Measurements from ENCODE around the gene FGGY.
"Not testable (repeated sequence)": the region's sequence is repeated elsewhere in the genome, so short reads cannot be mapped to it uniquely, and the experiment has no call there.

FGGY gene

DNA sequence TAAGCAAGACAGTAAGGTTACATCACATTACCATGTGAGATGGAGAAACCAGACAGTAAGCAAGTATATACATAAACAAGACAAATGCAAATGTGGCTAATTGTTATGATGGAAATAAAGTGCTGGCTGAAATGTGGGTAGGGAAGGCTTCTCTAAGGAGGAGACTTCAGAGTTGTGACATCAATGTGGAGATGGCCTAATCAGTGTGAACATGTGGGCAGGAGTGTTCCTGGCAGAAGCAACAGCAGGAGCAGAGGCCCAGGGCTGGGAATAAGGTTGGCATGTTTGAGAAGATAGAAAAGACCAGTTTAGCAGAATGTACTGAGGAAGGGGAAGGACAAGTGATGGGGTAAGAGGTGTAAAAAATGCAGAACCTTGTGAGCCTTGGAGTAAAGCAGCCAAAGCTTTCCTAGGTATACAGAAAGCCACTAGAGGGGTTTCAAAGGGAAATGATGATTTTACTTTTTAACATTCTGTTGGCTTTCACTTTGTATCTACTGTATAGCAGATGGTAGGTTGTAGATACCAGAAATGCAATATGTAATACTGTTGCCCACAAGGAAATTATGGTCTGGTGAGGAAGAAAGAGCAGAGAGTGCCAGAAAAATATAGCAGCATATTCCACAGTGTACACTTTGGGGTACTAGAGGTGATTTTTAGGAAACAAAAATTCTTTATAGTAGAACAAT is 197.4 kb downstream of the FGGY start:
- no peak for DNase-seq

DNA sequence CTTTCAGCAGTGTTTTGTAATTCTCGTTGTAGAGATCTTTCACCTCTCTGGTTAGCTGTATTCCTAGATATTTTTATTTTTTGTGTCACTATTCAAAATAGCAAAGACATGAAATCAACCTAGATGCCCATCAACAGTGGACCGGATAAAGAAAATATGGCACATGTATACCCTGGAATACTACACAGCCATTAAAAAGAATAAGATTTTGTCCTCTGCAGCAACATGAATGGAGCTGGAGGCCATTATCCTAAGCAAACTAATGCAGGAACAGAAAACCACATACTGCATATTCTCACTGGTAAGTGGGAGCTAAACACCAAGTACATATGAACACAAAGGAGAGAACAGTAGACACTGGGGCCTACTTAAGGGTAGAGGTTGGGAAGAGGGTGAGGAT is 199.3 kb downstream of the FGGY start:
- not testable (repeated sequence) for DNase-seq

DNA sequence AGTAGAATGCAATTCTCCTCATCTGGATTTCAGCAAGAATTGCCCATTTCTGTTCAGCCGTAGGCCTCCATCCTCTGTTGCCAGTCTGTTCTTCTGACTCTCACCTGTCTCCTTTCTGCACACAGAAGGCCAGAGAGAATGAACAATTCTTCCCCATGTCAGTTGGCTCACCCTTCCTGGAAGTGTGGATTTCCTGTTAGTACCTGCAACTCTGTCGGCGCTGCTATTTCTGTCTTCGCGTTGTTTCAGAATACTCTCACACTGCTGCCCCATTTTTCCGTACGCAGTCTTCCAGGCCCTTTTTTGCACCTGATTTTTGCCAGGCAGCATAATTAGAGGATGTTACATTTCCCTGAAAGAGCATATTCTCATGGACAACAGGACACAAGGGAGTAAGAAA is 200.7 kb downstream of the FGGY start:
- peak in 1 of 2 experiments; percentile 33 for DNase-seq

DNA sequence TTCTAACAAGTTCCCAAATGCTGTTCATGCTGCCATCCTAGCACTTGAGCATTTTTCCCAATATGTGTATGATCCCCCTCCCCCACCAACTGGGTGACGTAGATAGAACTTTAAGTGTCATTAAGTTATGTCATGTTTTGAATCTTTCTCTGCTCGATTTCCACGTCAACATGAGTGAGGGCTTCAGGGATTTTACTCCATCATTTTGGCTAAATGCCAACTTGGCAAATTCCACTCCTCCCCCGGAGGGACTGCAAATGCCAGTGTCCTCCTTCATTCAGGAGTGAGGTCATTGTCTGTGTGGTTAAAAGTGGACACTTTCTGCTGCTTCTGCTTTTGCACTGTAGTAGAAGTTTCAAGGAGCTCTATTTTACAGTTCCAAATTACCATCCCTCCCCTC is 201.7 kb downstream of the FGGY start:
- DNase-seq = peak in 1 of 2 experiments; percentile 60

DNA sequence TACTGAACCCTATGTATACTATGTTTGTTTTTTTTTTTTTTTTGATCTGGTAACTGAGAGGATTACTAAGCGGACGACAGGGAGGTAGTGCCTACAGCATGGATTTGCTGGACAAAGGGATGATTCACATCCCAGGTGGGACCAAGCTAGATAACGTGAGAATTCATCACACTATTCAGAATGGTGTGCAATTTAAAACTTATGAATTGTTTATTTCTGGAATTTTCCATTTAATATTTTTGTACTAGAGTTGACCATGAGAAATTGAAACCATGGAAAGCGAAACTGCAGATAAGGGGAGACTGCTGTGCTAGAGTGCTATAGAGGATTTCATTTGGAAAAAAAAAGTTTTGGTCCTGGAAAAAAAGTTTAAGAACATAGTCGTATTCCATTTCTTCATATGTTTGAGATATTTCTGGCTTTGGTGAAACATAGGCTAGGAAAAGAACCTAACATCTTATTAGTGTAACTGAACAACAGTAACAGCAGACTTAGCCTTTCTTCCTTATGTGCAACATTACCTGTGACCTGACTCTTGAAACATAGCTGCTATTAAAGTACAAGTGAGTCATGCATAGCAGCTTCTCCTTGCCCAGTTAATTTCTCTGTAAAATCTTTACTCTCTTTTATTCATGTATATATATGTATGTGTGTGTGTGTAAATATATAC is 202.5 kb downstream of the FGGY start:
- DNase-seq = no peak

DNA sequence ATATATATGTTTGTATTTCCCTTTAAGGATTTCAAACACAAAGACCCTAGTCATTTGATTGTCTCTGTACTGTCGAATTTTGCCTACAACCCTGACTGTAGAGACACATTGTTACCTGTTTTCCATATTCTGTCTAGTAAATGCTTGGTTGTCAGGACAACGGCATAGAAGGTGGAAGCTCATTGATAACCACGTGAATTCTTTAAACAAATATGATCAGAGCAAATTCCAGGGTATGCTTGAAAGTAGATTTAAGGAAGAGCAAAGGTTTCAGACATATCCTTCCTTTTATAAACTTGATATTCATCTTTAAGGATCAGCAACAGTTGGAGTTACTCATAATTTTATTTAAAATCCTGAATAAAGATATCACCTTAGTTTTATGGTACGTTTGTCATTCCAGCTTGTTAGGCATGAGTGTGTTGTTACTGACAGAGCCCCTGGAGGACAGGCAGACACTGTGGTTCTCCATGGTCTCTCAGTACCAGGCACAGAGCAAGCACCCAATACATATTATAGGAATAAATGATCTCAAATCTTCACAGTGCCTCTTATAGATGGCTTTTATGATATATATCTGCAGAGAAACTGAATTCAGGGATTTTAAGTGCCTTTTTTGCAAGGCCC is 203.2 kb downstream of the FGGY start:
- no peak for DNase-seq

DNA sequence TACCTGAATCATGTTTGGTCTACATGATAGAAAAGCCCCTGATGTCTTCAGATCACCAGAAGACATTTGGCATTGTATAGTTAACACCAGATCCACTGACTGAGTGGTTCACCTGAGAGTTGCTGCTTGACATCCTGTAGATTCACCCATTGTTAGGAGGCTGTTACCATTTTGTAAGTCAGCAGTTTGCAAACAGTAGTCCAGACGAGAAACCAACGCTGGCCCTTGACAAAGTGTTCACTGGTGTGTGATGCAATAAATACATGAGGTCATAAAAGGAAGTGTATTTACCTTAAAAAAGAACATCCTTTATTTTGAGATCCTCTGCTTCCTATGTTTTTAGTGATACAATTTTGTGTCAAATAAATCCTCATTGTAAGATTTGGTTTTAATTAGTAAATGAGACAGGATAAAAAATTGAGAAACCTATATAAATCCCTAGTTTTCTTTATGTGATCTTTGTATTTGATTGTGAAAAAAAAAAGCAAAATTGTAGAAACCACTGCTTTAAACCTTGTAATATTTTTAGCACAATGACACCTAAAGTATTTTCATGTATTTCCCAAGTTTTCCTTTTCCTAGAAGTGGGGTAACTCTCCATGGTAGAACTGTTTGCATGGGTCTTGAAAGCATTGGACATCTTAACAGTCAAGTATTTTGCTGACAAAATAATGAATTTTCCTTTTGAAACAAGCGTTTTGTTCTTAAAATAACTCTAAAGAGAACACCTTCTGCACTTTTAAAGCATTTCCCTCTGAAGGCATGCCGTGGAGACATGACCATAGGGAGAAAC is 204.3 kb downstream of the FGGY start:
- DNase-seq = no peak

DNA sequence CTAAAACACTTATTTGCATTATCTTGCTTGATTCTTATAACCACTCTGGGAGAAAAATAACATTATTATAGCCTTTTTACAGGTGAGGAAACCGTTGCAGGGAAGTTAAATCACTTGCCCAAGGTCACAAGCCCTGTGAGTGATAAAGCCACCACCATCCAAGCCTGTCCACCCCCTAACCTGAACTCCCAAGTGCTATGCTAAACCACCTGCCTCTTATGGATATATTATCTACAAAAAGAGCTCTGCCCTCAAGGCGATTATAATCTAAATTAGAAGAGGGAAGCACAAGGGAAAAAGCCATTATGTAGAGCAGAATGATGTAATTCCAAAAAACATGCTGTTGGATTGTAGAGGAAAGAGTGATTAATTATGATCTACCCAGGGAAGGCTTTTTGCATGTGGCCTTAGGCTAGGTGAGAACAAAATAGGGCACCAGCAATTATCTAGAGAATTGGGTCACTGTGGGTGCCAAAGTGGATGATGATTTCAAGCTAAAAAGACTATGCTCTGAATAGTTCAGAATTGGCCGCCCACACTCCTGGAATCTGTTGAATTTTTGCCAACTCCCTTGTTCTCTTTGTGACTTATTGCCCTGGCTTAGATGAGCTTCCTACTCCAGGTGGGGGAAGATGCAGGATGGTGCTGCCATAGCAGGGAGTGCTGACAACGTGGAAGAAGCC is 205.3 kb downstream of the FGGY start:
- DNase-seq = no peak

DNA sequence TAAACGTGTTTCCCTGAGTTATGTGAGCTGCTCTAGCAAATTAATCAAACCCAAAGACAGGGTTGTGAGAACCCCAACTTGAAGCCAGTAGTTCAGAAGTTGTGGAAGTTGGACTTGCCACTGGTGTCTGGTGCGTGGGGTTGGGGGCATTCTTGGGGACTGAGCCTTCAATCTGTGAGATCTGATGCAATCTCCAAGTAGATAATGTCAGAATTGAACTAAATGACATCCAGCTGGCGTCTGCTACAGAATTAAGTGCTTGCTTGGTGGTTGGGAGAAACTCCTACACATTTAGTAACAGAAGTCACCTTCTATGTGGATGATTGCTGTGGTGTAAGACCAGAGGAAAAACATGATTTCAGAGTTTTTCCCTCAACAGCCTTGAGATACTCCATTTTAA is 207.4 kb downstream of the FGGY start:
- DNase-seq = no peak

DNA sequence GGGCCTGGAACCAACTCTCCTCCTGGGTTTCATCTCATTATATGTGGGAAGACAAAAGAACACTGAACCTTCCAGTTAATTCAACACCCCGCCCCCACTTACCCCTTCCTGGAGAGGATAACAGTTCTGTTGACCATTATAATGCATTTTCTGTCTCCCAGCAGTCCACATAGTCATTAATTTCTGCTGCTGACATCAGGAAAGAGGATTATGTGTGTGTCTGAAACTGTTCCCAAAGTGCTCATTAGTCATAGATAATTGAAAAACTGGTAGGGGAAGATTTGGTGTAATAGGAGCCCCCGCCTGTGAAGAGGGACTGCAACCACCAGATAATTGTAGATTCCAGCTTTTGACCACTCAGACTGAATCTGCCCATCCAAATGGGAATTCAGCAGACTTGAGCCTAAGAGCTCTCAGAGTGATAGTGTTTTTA is 208.7 kb downstream of the FGGY start:
- no peak for DNase-seq

DNA sequence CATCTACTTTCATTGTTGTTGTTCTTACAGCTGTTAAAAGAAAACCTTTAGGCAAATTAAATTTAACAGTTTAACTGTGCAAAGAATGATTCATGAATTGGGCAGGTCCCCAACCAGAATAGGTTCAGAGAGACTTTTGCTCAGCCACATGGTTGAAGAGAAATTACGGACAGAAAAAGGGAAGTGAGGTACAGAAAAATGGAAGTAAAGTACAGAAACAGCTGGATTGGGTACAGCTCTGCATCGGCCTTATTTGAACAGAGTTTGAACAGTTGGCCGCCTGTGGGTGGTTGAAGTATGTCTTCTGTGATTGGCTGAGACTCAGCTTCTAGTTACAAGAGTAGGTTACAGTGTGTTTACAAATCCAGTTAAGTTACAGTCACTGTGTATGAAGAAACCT is 210.1 kb downstream of the FGGY start:
- DNase-seq = no peak

DNA sequence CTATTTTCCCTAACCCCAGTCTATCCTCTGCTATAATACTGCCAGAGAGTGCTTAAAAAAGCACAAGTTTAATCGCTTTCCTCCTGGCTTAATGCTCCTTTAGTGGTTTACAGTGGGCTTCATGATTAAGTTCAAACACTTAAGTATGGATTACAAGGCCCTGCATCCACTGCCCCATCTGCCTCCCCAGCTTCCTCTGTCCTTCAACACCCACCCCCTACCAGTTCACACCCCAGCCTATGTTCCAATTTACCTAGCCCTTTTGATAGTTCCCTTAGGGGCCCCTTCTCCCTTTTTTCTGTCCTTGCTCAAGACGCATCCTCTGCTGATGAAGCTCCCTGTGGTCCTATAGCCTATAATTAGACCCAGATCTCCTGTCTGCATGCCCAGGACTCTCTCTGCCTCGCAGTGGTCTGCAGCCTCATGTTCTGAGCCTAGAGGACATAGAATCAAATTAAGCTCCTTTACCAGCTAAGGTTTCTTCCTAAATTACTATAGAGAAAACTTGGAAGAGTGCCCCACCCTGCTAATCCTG is 212.5 kb downstream of the FGGY start:
- DNase-seq = no peak

DNA sequence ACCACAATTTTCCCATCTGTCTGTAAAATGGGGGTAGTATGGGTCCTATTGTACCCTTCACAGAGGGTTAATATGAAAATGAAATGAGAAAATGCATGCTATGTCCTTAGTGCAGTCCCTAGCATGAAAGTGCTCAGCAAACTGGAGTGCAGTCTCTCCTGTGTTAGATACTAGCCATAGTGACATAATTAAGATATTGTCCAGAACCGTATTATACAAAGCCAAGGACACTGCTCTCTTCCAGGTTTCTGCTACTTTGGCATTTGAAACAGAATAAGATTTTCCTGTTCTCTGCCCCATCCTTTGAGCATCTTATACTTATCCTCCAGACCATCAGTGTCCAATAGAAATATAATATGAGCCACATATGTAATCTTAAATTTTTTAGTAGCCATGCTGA is 213.4 kb downstream of the FGGY start:
- DNase-seq = no peak

DNA sequence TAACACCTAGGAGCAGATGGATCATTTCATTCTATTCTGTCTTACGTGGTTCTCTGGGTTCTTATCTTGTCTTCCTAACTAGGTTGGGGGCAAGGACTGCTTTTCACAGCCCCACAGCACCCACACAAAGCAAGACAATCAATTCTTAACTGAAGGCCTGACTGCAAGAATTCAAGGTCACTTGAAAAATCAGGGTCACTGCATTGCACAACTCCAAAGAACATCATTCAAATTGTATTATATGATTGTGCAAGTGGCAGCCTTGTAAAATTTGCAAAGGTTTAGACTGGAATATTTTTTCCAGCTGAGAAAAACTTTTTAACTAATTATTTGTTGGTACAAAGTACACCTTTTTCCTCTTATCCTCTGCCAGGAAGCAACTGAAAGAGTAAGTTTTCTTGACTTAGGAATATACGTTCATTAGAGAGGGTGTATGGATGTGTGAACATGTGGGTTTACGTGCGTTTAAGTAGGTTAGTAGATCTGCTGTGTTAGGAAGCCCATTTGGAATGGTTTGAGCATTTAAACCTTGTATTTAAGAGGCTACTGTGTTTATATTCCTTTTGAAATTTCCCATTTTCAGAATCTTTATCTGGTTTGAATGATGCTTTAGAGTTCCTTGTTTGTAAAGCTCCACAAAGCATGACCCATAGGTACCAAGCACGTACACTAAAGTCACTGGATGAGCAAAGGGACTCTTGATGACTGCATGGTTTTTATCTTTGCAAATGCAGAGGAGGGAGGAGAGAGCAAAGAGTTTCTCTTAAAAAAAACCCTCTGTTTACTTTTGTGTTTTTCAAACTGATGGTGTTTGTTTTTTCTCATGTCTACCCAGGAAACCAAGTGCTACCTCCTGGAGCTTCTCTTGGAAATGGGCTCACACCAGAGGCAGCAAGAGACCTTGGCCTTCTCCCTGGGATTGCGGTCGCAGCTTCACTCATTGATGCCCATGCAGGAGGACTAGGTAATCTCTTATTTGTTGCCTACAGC is 214.9 kb downstream of the FGGY start:
- no peak for DNase-seq

DNA sequence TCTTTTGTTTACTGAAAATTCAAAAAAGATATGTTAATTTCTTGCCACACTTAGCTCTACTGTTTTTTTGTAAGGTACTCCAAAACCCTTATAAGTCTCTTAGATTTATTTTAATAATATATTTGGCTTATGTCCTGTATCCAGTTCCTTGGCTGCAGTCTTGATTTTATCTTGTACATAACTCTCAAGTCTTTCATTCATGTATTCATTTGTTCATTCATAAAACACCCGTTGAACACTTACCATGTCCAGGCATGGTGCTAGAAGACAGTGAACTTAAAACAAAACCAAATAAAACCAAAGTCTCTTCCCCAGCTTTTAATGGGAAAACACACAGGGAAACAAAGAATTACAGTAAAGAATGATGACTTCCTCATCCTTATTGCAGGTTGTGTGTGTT is 215.8 kb downstream of the FGGY start:
- DNase-seq = no peak

DNA sequence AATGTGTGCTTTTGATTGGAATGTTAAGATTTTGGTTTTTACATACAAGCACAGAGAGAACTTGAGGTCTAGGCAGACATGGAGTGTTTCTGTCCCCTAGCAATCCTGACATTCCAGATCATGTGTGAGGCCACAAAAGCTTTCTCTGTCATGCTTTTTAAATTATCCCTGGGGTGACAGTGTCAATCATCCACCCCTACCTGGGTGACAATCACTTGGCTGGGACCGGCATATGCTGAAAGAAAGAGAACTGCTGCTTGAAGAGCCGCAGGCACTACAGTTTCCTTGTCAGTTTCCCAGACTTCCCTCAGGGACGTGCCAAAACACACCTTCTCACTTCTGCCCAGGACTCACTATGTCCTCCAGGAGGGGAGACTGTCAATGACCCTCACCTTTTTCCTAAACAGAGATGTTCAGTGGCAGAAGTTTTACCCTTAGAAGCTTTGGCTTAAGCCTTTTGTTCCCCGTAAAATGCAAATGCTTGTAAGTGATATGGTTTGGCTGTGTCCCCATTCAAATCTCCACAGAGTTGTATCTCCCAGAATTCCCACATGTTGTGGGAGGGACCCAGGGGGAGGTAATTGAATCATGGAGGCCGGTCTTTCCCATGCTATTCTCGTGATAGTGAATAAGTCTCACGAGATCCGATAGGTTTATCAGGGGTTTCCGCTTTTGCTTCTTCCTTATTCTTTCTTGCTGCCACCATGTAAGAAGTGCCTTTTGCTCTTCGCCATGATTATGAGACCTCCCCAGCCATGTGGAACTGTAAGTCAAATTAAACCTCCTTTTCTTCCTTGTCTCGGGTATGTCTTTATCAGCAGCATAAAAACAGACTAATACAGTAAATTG is 217.4 kb downstream of the FGGY start:
- no peak for DNase-seq

DNA sequence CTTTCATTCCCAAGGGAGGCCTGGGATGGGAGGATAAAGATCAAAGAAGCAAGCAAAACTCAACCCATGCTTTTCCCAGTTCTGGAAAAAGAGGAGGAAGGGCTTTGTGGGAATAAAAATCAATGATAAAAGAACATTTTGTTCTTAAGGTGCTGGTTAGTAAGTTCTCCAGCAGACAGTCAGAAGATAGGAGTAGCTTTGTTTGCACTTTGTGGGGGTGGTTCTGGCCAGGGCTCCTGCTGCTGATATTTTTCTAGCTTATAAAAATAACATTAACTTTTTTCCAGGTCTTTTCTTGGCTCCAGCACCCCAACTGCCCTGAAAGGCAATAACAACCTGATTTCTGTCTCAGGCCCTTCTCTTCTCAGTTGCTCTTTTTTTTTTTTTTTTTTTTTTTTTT is 220.0 kb downstream of the FGGY start:
- DNase-seq = no peak

DNA sequence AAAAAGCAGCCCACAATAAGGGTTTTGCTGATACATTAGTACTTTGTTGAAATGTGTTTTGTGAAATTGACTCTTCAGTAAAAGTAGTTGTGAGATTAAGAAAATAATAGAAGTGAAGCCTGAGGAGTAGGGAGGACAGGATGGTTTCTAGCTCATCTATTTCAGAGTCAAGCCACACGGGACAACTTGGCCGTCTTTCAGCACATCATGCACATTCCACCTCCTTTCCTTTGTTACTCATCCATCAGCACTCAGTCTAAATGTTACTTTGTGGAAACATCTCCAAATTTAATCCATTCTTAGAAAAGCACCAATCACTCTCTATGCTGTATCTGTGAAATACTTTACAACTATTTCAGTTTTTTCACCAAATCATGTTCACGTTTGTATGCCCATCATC is 223.3 kb downstream of the FGGY start:
- no peak for DNase-seq

DNA sequence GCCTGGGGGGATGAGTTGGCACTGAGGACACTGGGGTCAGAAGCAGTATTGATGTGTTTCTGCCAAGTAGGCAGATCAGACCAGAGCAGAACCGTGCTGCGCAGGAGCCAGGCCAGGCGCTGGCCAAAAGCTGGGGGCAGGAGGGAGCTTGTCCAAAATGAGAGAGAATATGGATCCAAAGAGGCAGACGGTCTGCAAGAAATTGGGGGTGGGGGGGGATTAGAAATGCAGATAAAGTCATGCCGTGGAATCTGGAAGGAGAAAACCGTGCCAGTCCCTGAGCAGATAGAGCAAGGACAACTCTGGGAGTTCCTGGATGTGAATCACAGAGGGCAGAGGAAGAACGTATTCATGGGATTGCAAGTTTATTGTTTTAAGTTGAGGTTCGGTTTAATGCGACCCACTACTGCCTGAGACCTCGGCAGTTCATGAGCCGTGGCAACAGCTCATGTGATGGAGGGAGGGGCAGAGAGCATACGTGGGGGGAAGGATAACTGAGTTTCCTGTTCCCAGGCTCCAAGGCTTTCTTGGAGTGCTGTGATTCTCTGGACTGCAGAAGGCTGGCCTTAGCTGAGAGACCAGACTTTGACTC is 224.0 kb downstream of the FGGY start:
- DNase-seq = peak; percentile 25 to 67

DNA sequence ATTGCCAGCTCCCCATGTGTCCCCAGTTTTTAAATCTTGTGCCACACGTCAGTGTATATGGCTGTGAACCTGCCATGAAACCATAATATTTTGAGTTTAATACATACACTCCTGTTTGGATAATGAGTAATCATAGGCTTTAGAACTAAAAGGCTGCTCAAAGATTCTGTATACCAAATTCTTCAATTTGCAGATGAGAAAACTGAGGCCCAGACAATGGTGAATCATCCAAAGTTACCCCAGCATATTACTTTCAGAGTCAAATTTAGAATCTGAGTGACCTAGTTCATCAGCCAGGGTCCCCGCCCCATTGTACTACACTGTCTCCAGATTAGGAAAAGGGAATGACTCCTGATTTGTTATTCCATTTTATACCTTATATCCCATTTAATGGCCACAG is 224.6 kb downstream of the FGGY start:
- no peak for DNase-seq
